A549 (cell line): ENCODE results near the gene DDI2. TPM values are rescaled to one million over a fixed set of nuclear protein-coding genes. Genes with fewer than 3 reads are reported as not detected.
A peak's percentile ranks its signal among the peaks of the same experiment; 100 is the strongest.

Experiments
- ATAC-seq, 2 experiments: fragments of 200-7000 bp in 1 of 2; fragments of >200 bp in 1 of 2; cut with Nextera tagmentation in 1 of 2; cut with Tn5 transposase in 1 of 2; 3 replicates each; pipeline versions ENCODE4 v1.8.0 to v1.9.1; 2018 to 2020; ENCODE audit warnings: mild to moderate bottlenecking in 1 of 2, moderate library complexity in 1 of 2
- CTCF ChIA-PET: fragments of 300-600 bp; sonication (Branson Sonifier 250); formaldehyde crosslinking; extraction: SDS; loops from one replicate; lab custom pipeline; 2021; ENCODE audit warnings: antibody characterized with exemption, inconsistent platforms; lab: Yijun Ruan, JAX
- POLR2A ChIA-PET: fragments of 350-600 bp; formaldehyde crosslinking; extraction: SDS; loops from one replicate; lab custom pipeline; 2021; ENCODE audit warnings: antibody characterized with exemption, inconsistent platforms; lab: Yijun Ruan, JAX
- DNase-seq, 2 experiments: peaks; one replicate each; pipeline versions ENCODE4 v3.0.0 to v3.0.0-alpha.2; 2011 to 2016; ENCODE audit warnings: low read depth in 1 of 2, low spot score in 1 of 2
- FAIRE-seq: peaks from 2 replicates; lab custom pipeline; 2011; peaks lifted over from hg19 to GRCh38; lab: Jason Lieb, UNC
- H3K27ac ChIP-seq, 2 experiments: fragments of >200 bp; sonication (Bioruptor Twin); formaldehyde crosslinking; 3 replicates each; pipeline ENCODE4 v1.5.1; 2016 to 2017
- H3K4me1 ChIP-seq: fragments of >200 bp; sonication (Bioruptor Twin); formaldehyde crosslinking; 3 replicates; pipeline ENCODE4 v1.6.1; 2016
- H3K4me2 ChIP-seq: fragments of >200 bp; sonication (Bioruptor Twin); formaldehyde crosslinking; 3 replicates; pipeline ENCODE4 v1.6.1; 2016
- H3K4me3 ChIP-seq: fragments of >200 bp; sonication (Bioruptor Twin); formaldehyde crosslinking; 3 replicates; pipeline ENCODE4 v1.5.1; 2016
- H3K9me3 ChIP-seq: fragments of >200 bp; sonication (Bioruptor Twin); formaldehyde crosslinking; 3 replicates; pipeline ENCODE4 v1.6.1; 2016
- ATOH8 ChIP-seq: fragments of 250-450 bp; sonication (Bioruptor Pico); IDR thresholded peaks from 2 replicates; pipeline ENCODE4 v1.5.0; 2020; ENCODE audit warnings: low read depth, mild to moderate bottlenecking, moderate library complexity
- CEBPB ChIP-seq, 2 experiments: fragments of >200 bp in 1 of 2; sonication (Bioruptor Twin) in 1 of 2; formaldehyde crosslinking in 1 of 2; IDR thresholded peaks; 2 replicates each; pipeline ENCODE4 v1.6.1; 2012 to 2016
- CHD4 ChIP-seq: fragments of 200-600 bp; sonication (generic); IDR thresholded peaks from 2 replicates; pipeline ENCODE4 v1.6.1; 2016; ENCODE audit warnings: antibody characterized with exemption, mild to moderate bottlenecking, borderline replicate concordance
- EHMT2 ChIP-seq: fragments of 200-600 bp; sonication (generic); IDR thresholded peaks from 2 replicates; pipeline ENCODE4 v1.6.1; 2016; ENCODE audit warnings: antibody characterized with exemption, low read depth, mild to moderate bottlenecking, moderate library complexity
- ELK1 ChIP-seq: fragments of 150-350 bp; IDR thresholded peaks from 2 replicates; pipeline ENCODE4 v1.6.1; 2014; ENCODE audit warnings: low read depth, mild to moderate bottlenecking, low read length
- EP300 ChIP-seq, 2 experiments: fragments of >200 bp; sonication (Bioruptor Twin); formaldehyde crosslinking; IDR thresholded peaks; 2 replicates in 1 of 2; 3 replicates in 1 of 2; pipeline ENCODE4 v1.6.1; 2016 to 2017
- ESRRA ChIP-seq: fragments of 150-350 bp; IDR thresholded peaks from 2 replicates; pipeline ENCODE4 v1.6.1; 2014; ENCODE audit warnings: mild to moderate bottlenecking, low read length, borderline replicate concordance
- FOSB ChIP-seq: fragments of 250-450 bp; sonication (Bioruptor Pico); IDR thresholded peaks from 2 replicates; pipeline ENCODE4 v1.5.0; 2020; ENCODE audit warnings: mild to moderate bottlenecking, moderate library complexity
- FOSL2 ChIP-seq, 2 experiments: fragments of 450-650 bp in 1 of 2; fragments of >200 bp in 1 of 2; sonication (Bioruptor Twin) in 1 of 2; formaldehyde crosslinking; IDR thresholded peaks; 2 replicates each; pipeline versions ENCODE4 v1.5.0 to v1.6.1; 2016 to 2020; ENCODE audit warnings: mild to moderate bottlenecking in 1 of 2, moderate library complexity in 1 of 2
- FOXS1 ChIP-seq: fragments of 250-450 bp; sonication (Bioruptor Pico); IDR thresholded peaks from 2 replicates; pipeline ENCODE4 v1.5.0; 2020; ENCODE audit warnings: mild to moderate bottlenecking, moderate library complexity
- HOXB13 ChIP-seq: fragments of 250-450 bp; sonication (Bioruptor Pico); IDR thresholded peaks from 2 replicates; pipeline ENCODE4 v1.5.0; 2020; ENCODE audit warnings: low read depth, mild to moderate bottlenecking, moderate library complexity
- JUN ChIP-seq, 2 experiments: fragments of >200 bp; sonication (Bioruptor Twin); formaldehyde crosslinking; IDR thresholded peaks; 2 replicates in 1 of 2; 3 replicates in 1 of 2; pipeline ENCODE4 v1.6.1; 2016 to 2017
- JUNB ChIP-seq: fragments of >200 bp; sonication (Bioruptor Twin); formaldehyde crosslinking; IDR thresholded peaks from 2 replicates; pipeline ENCODE4 v1.6.1; 2016
- KDM5A ChIP-seq: fragments of 200-600 bp; sonication (generic); IDR thresholded peaks from 2 replicates; pipeline ENCODE4 v1.6.1; 2016; ENCODE audit warnings: antibody characterized with exemption, mild to moderate bottlenecking
- MAFK ChIP-seq: fragments of 450-650 bp; IDR thresholded peaks from 2 replicates; pipeline ENCODE4 v1.6.1; 2014; ENCODE audit not compliant: partially characterized antibody
- MAX ChIP-seq: IDR thresholded peaks from 2 replicates; pipeline ENCODE4 v1.6.1; 2012
- MYC ChIP-seq: IDR thresholded peaks from 2 replicates; pipeline ENCODE4 v1.6.1; 2012; ENCODE audit warnings: mild to moderate bottlenecking, inconsistent platforms, low read length, improper control_type of control experiment, borderline replicate concordance
- PBX3 ChIP-seq: IDR thresholded peaks from 2 replicates; pipeline ENCODE4 v1.6.1; 2012
- PHF8 ChIP-seq: fragments of 200-600 bp; sonication (generic); IDR thresholded peaks from 2 replicates; pipeline ENCODE4 v1.6.1; 2016; ENCODE audit warnings: low read depth, mild to moderate bottlenecking, antibody characterized with exemption, moderate library complexity, borderline replicate concordance
- POLR2A ChIP-seq: IDR thresholded peaks from 2 replicates; pipeline ENCODE4 v1.6.1; 2012; ENCODE audit warnings: mild to moderate bottlenecking, low read length
- RAD21 ChIP-seq, 2 experiments: fragments of >200 bp in 1 of 2; sonication (Bioruptor Twin) in 1 of 2; formaldehyde crosslinking in 1 of 2; IDR thresholded peaks in 1 of 2; conservative IDR thresholded peaks in 1 of 2; 2 replicates in 1 of 2; 3 replicates in 1 of 2; pipeline ENCODE4 v1.6.1; 2012 to 2018; ENCODE audit warnings: inconsistent platforms in 1 of 2
- RARB ChIP-seq: fragments of 250-450 bp; sonication (Bioruptor Pico); IDR thresholded peaks from 2 replicates; pipeline ENCODE4 v1.8.0; 2021; ENCODE audit warnings: mild to moderate bottlenecking, moderate library complexity
- TFCP2L1 ChIP-seq: fragments of 250-450 bp; sonication (Bioruptor Pico); IDR thresholded peaks from 2 replicates; pipeline ENCODE4 v1.5.0; 2021; ENCODE audit warnings: mild to moderate bottlenecking
- TP53 ChIP-seq: fragments of 250-450 bp; sonication (Bioruptor Pico); IDR thresholded peaks from 2 replicates; pipeline ENCODE4 v1.5.0; 2021; ENCODE audit warnings: mild to moderate bottlenecking, moderate library complexity
- ZC3H11A ChIP-seq: fragments of 450-650 bp; IDR thresholded peaks from 2 replicates; pipeline ENCODE4 v1.6.1; 2014; ENCODE audit warnings: antibody characterized with exemption, mild to moderate bottlenecking
- WGBS: methylation state at CpG from one replicate; pipeline ENCODE4 v1.1.6; 2017; ENCODE audit errors: missing lambda C conversion rate; 5-methylcytosine and 5-hydroxymethylcytosine counted together
- polyA plus RNA-seq, 4 experiments: library from polyadenylated mRNA; depleted of rRNA in 3 of 4; stranded (reverse); fragments of >200 nt; fragmentation: RNase III in 1 of 4; extraction: RNeasy Plus Mini Kit Qiagen cat#74134 plus additional on column Dnase treatment in 1 of 4; gene quantifications; 2 replicates in 3 of 4; 3 replicates in 1 of 4; pipeline ENCODE4 v1.2.3, GENCODE V29; 2011 to 2017
- TF ChIP-seq, protein P1 (sequence below): fragments of >200 bp; sonication (Bioruptor Twin); formaldehyde crosslinking; IDR thresholded peaks from 2 replicates; pipeline ENCODE4 v1.6.1; 2016

Gene DDI2
- polyA plus RNA-seq, 2 of the 4 experiments (the other 2 are of a cell fraction): 6.3 to 8.6 TPM

- H3K27ac ChIP-seq: peak overlapping the region; percentile 49 to 68; a peak in 5 of 6 replicates
These were observed 63.5 kb downstream of the DDI2 start for GRCh38 chr1:15680561-15681348.

DNA sequence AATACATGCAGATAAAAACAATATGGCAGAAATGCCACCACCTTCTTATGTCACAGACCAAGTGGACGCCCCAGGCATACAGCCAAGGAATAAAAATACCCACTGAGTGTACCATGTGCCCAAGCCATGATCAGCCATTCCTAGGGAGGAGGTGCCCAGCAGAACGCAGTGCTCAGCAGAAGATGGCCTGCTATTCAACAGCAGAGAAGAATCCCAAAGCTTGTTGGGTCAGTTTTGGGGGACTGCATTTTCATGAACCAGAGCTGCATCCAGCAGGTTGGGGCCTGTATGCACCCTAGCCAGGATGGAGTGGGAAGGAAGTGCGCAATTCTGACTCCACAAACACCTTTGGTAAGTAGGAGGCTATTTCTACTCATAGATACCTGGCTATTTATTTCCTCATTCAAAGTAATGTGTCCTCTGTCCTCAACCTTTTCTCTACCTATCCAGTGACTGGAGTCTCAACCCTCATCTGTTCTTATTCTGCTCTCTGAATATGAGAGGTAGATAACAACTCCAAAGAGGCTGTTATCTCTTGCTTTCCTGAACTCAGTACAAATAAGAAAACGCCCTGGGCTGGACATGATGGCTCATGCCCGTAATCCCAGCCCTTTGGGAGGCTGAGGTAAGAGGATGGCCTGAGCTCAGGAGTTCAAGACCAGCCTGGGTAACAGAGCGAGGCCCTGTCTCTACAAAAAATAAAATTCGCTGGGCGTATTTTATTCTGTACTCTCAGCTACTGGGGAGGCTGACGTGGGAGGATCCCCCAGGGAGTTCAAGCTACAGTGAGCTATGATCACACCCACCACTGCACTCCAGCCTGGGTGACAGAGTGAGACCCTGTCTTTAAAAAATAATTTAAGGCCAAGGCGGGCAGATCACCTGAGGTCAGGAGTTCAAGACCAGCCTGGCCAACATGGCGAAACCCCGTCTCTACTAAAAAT is 64.4 kb downstream of the DDI2 start:
- Histone ChIP-seq H3K4me1 (peaks cover 39% of the 10 kb centered on the region), H3K9me3 (no peaks in the 10 kb centered on the region), H3K27ac (peak overlapping the region; percentile 49 to 68; a peak in 5 of 6 replicates), H3K4me3 (no peak overlapping the region), H3K4me2 (peak overlapping the region; percentile 34; the same call in 1 of the 3 replicates)
- TF ChIP-seq MAX: no peak
- no peak for TF ChIP-seq ZC3H11A
- TF ChIP-seq TP53: no peak
- no peak for TF ChIP-seq RAD21 (conservative IDR thresholded peaks at IDR 0.05 in 1 of 2, IDR thresholded peaks at IDR 0.05 in 1 of 2)
- TF ChIP-seq FOSL2 (IDR thresholded peaks at IDR 0.05): no peak
- no peak for TF ChIP-seq FOSL2 (CRISPR knock-in tag; IDR thresholded peaks at IDR 0.05)
- TF ChIP-seq PBX3: no peak
- no peak for TF ChIP-seq ELK1
- TF ChIP-seq EHMT2: no peak
- no peak for TF ChIP-seq TFCP2L1
- no peak for TF ChIP-seq CHD4
- POLR2A ChIA-PET: interaction anchor here (0.5 kb wide), 1 partner anchor 109 kb away, joined by 4 read pairs; no protein-coding TSS in a partner anchor
- ATAC-seq: no peak
- WGBS: 83% methylated on average over 12 of the region's 12 CpGs
- CTCF ChIA-PET: interaction anchor here (0.7 kb wide), 1 partner anchor 60 kb away, joined by 4 read pairs; no protein-coding TSS in a partner anchor
- FAIRE-seq: no peak
- no peak for DNase-seq

More at GRCh38 chr1:15680561-15681348, 63.5 kb downstream of the DDI2 start:
- peak; percentile 27 to 66; a peak in 2 of 6 replicates for ATAC-seq
- ChIA-PET POLR2A (interaction anchor here (0.5 kb wide), 1 partner anchor 108 kb away, joined by 4 read pairs; no protein-coding TSS in a partner anchor), CTCF (interaction anchor here (0.7 kb wide), 1 partner anchor 61 kb away, joined by 4 read pairs; no protein-coding TSS in a partner anchor)
- DNase-seq: peak; percentile 18 to 48
- TF ChIP-seq ESRRA (no peak), JUN (IDR thresholded peaks at IDR 0.05) (no peak), KDM5A (no peak), MAFK (no peak), POLR2A (no peak), PHF8 (no peak), CHD4 (no peak), CEBPB (IDR thresholded peaks at IDR 0.05) (peak; percentile 51 to 69; a peak in 2 of 4 replicates), FOSL2 (IDR thresholded peaks at IDR 0.05) (0 out of 2 replicates have a peak, but pooled peaks have one; percentile 26), FOSL2 (CRISPR knock-in tag; IDR thresholded peaks at IDR 0.05) (peak; percentile 72), RARB (CRISPR knock-in tag) (no peak), FOSB (CRISPR knock-in tag) (no peak), EP300 (IDR thresholded peaks at IDR 0.05) (no peak), MYC (no peak), ATOH8 (CRISPR knock-in tag) (no peak), JUNB (peak; percentile 54), HOXB13 (CRISPR knock-in tag) (no peak), FOXS1 (no peak)
- TF ChIP-seq, protein P1, sequence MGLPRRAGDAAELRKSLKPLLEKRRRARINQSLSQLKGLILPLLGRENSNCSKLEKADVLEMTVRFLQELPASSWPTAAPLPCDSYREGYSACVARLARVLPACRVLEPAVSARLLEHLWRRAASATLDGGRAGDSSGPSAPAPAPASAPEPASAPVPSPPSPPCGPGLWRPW: no peak
- Histone ChIP-seq H3K4me3 (no peak overlapping the region), H3K4me2 (peak overlapping the region; percentile 34), H3K9me3 (no peaks in the 10 kb centered on the region), H3K4me1 (peaks cover 36% of the 10 kb centered on the region)
- 71% methylated on average over 7 of the region's 7 CpGs for WGBS
- no peak for FAIRE-seq
